IMR-90 (cell line): ENCODE measurements around the gene ZFAND6. TPM values are rescaled to one million over a fixed set of nuclear protein-coding genes. Genes with fewer than 3 reads are reported as not detected.
A peak's percentile ranks its signal among the peaks of the same experiment; 100 is the strongest.

Experiments
- ATAC-seq: fragments of 200-7000 bp; cut with Tn5 transposase; 2 replicates; pipeline ENCODE4 v1.9.1; 2020; ENCODE audit warnings: low read depth, mild to moderate bottlenecking, moderate library complexity
- BruUV-seq: library from RNA; stranded (reverse); fragments of 400-500 nt; replicated peaks from 2 replicates; lab custom pipeline; 2021; lab: Mats Ljungman, UMichigan
- CTCF ChIA-PET: fragments of 300-600 bp; formaldehyde crosslinking; extraction: SDS; loops from one replicate; lab custom pipeline; 2021; ENCODE audit warnings: antibody characterized with exemption; lab: Yijun Ruan, JAX
- POLR2A ChIA-PET: fragments of 300-600 bp; sonication (Branson Sonifier 250); formaldehyde crosslinking; loops from one replicate; lab custom pipeline; 2022; ENCODE audit warnings: antibody characterized with exemption; ENCODE audit not compliant: unreplicated experiment; lab: Charles Lee
- DNase-seq: peaks from one replicate; pipeline ENCODE4 v3.0.0; 2013
- H2AFZ ChIP-seq: replicated peaks from 2 replicates; pipeline ENCODE3; 2013; ENCODE audit warnings: low read length, mild to moderate bottlenecking; ENCODE audit not compliant: poor library complexity
- H2AK5ac ChIP-seq: 2 replicates; pipeline ENCODE4 v1.6.1; 2013; ENCODE audit warnings: low read depth, low read length, inconsistent platforms
- H2AK9ac ChIP-seq: replicated peaks from 2 replicates; pipeline ENCODE3; 2013; ENCODE audit warnings: mild to moderate bottlenecking, low read depth, low read length, moderate library complexity; ENCODE audit not compliant: poor library complexity
- H2BK120ac ChIP-seq: 2 replicates; pipeline ENCODE4 v1.6.1; 2013; ENCODE audit warnings: low read depth, low read length, inconsistent platforms
- H2BK15ac ChIP-seq: 3 replicates; pipeline ENCODE4 v1.6.1; 2013; ENCODE audit warnings: low read depth, low read length, inconsistent platforms
- H2BK20ac ChIP-seq: 2 replicates; pipeline ENCODE4 v1.6.1; 2013; ENCODE audit warnings: low read depth, mild to moderate bottlenecking, inconsistent platforms, low read length, moderate library complexity
- H2BK5ac ChIP-seq: 2 replicates; pipeline ENCODE4 v1.6.1; 2013; ENCODE audit warnings: mild to moderate bottlenecking, low read depth, low read length, inconsistent platforms; ENCODE audit not compliant: poor library complexity, severe bottlenecking
- H3K14ac ChIP-seq: replicated peaks from 2 replicates; pipeline ENCODE4 v1.6.1; 2013; ENCODE audit warnings: low read depth, low read length, inconsistent platforms
- H3K18ac ChIP-seq: 2 replicates; pipeline ENCODE4 v1.6.1; 2013; ENCODE audit warnings: low read depth, low read length, control low read depth
- H3K23ac ChIP-seq: 2 replicates; pipeline ENCODE4 v1.6.1; 2013; ENCODE audit warnings: low read depth, low read length, inconsistent platforms
- H3K27ac ChIP-seq: 2 replicates; pipeline ENCODE4 v1.5.1; 2013; ENCODE audit warnings: mild to moderate bottlenecking, control low read depth, low read length; ENCODE audit not compliant: insufficient read depth
- H3K27me3 ChIP-seq: 2 replicates; pipeline ENCODE4 v1.6.1; 2013; ENCODE audit warnings: low read length; ENCODE audit not compliant: control insufficient read depth, insufficient read depth
- H3K36me3 ChIP-seq: 2 replicates; pipeline ENCODE4 v1.6.1; 2013; ENCODE audit warnings: low read length, mixed read lengths; ENCODE audit not compliant: control insufficient read depth, insufficient read depth
- H3K4ac ChIP-seq: 2 replicates; pipeline ENCODE4 v1.6.1; 2013; ENCODE audit warnings: low read depth, low read length, inconsistent platforms
- H3K4me1 ChIP-seq: 2 replicates; pipeline ENCODE4 v1.6.1; 2013; ENCODE audit warnings: low read length, mixed read lengths; ENCODE audit not compliant: control insufficient read depth, insufficient read depth
- H3K4me2 ChIP-seq: 2 replicates; pipeline ENCODE4 v1.6.1; 2013; ENCODE audit warnings: low read depth, mild to moderate bottlenecking, control low read depth, low read length, moderate library complexity
- H3K4me3 ChIP-seq: 2 replicates; pipeline ENCODE4 v1.5.1; 2013; ENCODE audit warnings: low read depth, mild to moderate bottlenecking, control low read depth, low read length, moderate library complexity; ENCODE audit not compliant: insufficient read depth
- H3K56ac ChIP-seq: 2 replicates; pipeline ENCODE4 v1.6.1; 2013; ENCODE audit warnings: low read length, inconsistent platforms; ENCODE audit not compliant: insufficient read depth; ENCODE audit errors: extremely low read depth
- H3K79me1 ChIP-seq, 2 experiments: 2 replicates each; pipeline ENCODE4 v1.6.1; 2013; ENCODE audit warnings: low read length in 2 of 2, inconsistent platforms in 1 of 2, low read depth in 1 of 2
- H3K9ac ChIP-seq: 2 replicates; pipeline ENCODE4 v1.6.1; 2013; ENCODE audit warnings: low read depth, low read length, control low read depth
- H3K9me1 ChIP-seq: 2 replicates; pipeline ENCODE4 v1.6.1; 2013; ENCODE audit warnings: low read length, inconsistent platforms; ENCODE audit not compliant: insufficient read depth
- H3K9me3 ChIP-seq: 2 replicates; pipeline ENCODE4 v1.6.1; 2013; ENCODE audit warnings: low read length; ENCODE audit not compliant: control insufficient read depth, insufficient read depth
- H4K20me1 ChIP-seq: 2 replicates; pipeline ENCODE4 v1.6.1; 2013; ENCODE audit warnings: low read length, inconsistent platforms; ENCODE audit not compliant: insufficient read depth
- H4K5ac ChIP-seq: 2 replicates; pipeline ENCODE4 v1.6.1; 2013; ENCODE audit warnings: mild to moderate bottlenecking, low read depth, low read length, control low read depth
- H4K8ac ChIP-seq, 2 experiments: 2 replicates each; pipeline ENCODE4 v1.6.1; 2013; ENCODE audit warnings: low read depth in 2 of 2, low read length in 2 of 2, control low read depth in 1 of 2, inconsistent platforms in 1 of 2
- H4K91ac ChIP-seq: 2 replicates; pipeline ENCODE4 v1.6.1; 2013; ENCODE audit warnings: low read depth, low read length, inconsistent platforms; ENCODE audit not compliant: insufficient read depth
- BHLHE40 ChIP-seq: fragments of 150-350 bp; IDR thresholded peaks from 2 replicates; pipeline ENCODE4 v1.6.1; 2016; ENCODE audit warnings: mild to moderate bottlenecking, low read depth, low read length
- CEBPB ChIP-seq: IDR thresholded peaks from 2 replicates; pipeline ENCODE4 v1.6.1; 2012; ENCODE audit warnings: low read depth, low read length, improper control_type of control experiment
- RAD21 ChIP-seq: IDR thresholded peaks from 2 replicates; pipeline ENCODE4 v1.6.1; 2012; ENCODE audit warnings: low read length, improper control_type of control experiment
- USF2 ChIP-seq: fragments of 150-350 bp; IDR thresholded peaks from 2 replicates; pipeline ENCODE4 v1.6.1; 2017; ENCODE audit warnings: mild to moderate bottlenecking, antibody characterized with exemption, low read length, low read depth
- WGBS, 2 experiments: methylation state at CpG; one replicate each; pipeline versions ENCODE4 v1.1.5 to v1.1.7; 2013; ENCODE audit warnings: missing lambda C conversion rate in 2 of 2; ENCODE audit not compliant: insufficient read length in 1 of 2; ENCODE audit errors: extremely low coverage in 2 of 2; 5-methylcytosine and 5-hydroxymethylcytosine counted together
- dilution Hi-C: fragments of 300-500 bp; cut with HindIII; formaldehyde crosslinking; loops from one replicate; pipeline ENCODE4 v1.14.3; 2018; ENCODE audit warnings: low sequenced_read_pairs; ENCODE audit not compliant: unreplicated experiment
- in situ Hi-C: fragments of 300-500 bp; cut with MboI; formaldehyde crosslinking; loops from 3 replicates; pipeline ENCODE4 v1.14.3; 2019; ENCODE audit warnings: low sequenced_read_pairs, inconsistent platforms, mixed read lengths
- intact Hi-C: fragments of 100-400 bp; cut with micrococcal nuclease; formaldehyde crosslinking; loops from 2 replicates; pipeline ENCODE4 v1.10.0; 2022
- polyA plus RNA-seq, 3 experiments: library from polyadenylated mRNA; depleted of rRNA; stranded (reverse); fragments of >200 nt; gene quantifications; 2 replicates each; pipeline ENCODE4 v1.2.3, GENCODE V29; 2012; ENCODE audit warnings: low replicate concordance in 1 of 3
- total RNA-seq: library from RNA; depleted of rRNA; stranded (reverse); fragments of >200 nt; gene quantifications from 2 replicates; pipeline ENCODE4 v1.2.3, GENCODE V29; 2012
- TF ChIP-seq, protein P1 (sequence below): conservative IDR thresholded peaks from 2 replicates; pipeline ENCODE4 v1.5.1; 2012; ENCODE audit warnings: mild to moderate bottlenecking, low read depth, low read length, improper control_type of control experiment
- TF ChIP-seq, protein P2 (sequence below): fragments of 150-350 bp; IDR thresholded peaks from 2 replicates; pipeline ENCODE4 v1.6.1; 2016; ENCODE audit warnings: low read depth, mild to moderate bottlenecking, low read length, moderate library complexity, borderline replicate concordance

ZFAND6 gene
- total and polyA plus RNA-seq, 2 of the 4 experiments (the other 2 are of a cell fraction), result 77.5 to 96.4 TPM

- peaks cover 3% of the 10 kb centered on the region; the same call in 1 of the 2 replicates for H3K4me1 ChIP-seq
- dilution Hi-C loops (no loop called here), intact Hi-C loops (loop anchor here (10.0 kb wide), 1 partner anchor 174 kb away; no protein-coding TSS in a partner anchor), in situ Hi-C loops (no loop called here)
- H3K14ac ChIP-seq, result 0 out of 2 replicates have a peak overlapping the region, but pooled peaks have one; percentile 15
- no peak overlapping the region for H2BK20ac ChIP-seq
- ChIA-PET POLR2A (interaction anchor here (0.6 kb wide), 2 partner anchors 16 to 188 kb away, joined by 3 read pairs; no protein-coding TSS in a partner anchor), CTCF (interaction anchor here (1.1 to 1.2 kb wide), 3 partner anchors 12 to 184 kb away, joined by 3 read pairs; no protein-coding TSS in a partner anchor)
- H2BK5ac ChIP-seq, result peak overlapping the region; percentile 14
- no TSS peak for BruUV-seq
- H4K91ac ChIP-seq, result no peak overlapping the region
- peak overlapping the region; percentile 86 for H2AFZ ChIP-seq
- H3K4ac ChIP-seq, result no peak overlapping the region
- H3K27me3 ChIP-seq, result no peaks in the 10 kb centered on the region; the same call in 1 of the 2 replicates
- H3K9me1 ChIP-seq, result no peaks in the 10 kb centered on the region
- peak overlapping the region; percentile 61 for H3K27ac ChIP-seq
- H3K4me2 ChIP-seq, result peak overlapping the region; percentile 90
- WGBS, 2 experiments, result 7% methylated on average over 3 of the region's 26 CpGs; no CpG with 5 or more reads in 1 of the 2 experiments
- H4K5ac ChIP-seq, result no peak overlapping the region
- peak overlapping the region; percentile 84 for H2AK9ac ChIP-seq
- H2AK5ac ChIP-seq, result no peak overlapping the region
- no peak overlapping the region for H3K56ac ChIP-seq
- ATAC-seq (no peak; the same call in 1 of the 2 replicates), DNase-seq (peak; percentile 58)
- H3K23ac ChIP-seq, result peak overlapping the region; percentile 64
- peaks cover 0 to 21% of the 10 kb centered on the region in 2 experiments; a peak in 2 of 4 replicates for H3K79me1 ChIP-seq
- H4K8ac ChIP-seq, result no peak overlapping the region
- no peaks in the 10 kb centered on the region for H3K36me3 ChIP-seq
- peak overlapping the region; percentile 63 for H3K9ac ChIP-seq
- H3K9me3 ChIP-seq, result no peaks in the 10 kb centered on the region
- peak; percentile 7; the same call in 1 of the 2 replicates for TF ChIP-seq CEBPB
- TF ChIP-seq, protein P1, sequence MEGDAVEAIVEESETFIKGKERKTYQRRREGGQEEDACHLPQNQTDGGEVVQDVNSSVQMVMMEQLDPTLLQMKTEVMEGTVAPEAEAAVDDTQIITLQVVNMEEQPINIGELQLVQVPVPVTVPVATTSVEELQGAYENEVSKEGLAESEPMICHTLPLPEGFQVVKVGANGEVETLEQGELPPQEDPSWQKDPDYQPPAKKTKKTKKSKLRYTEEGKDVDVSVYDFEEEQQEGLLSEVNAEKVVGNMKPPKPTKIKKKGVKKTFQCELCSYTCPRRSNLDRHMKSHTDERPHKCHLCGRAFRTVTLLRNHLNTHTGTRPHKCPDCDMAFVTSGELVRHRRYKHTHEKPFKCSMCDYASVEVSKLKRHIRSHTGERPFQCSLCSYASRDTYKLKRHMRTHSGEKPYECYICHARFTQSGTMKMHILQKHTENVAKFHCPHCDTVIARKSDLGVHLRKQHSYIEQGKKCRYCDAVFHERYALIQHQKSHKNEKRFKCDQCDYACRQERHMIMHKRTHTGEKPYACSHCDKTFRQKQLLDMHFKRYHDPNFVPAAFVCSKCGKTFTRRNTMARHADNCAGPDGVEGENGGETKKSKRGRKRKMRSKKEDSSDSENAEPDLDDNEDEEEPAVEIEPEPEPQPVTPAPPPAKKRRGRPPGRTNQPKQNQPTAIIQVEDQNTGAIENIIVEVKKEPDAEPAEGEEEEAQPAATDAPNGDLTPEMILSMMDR, result peak; percentile 16; the same call in 1 of the 2 replicates
- no peak for TF ChIP-seq RAD21
- TF ChIP-seq USF2, result 0 out of 2 replicates have a peak, but pooled peaks have one; percentile 22
- TF ChIP-seq, protein P2, sequence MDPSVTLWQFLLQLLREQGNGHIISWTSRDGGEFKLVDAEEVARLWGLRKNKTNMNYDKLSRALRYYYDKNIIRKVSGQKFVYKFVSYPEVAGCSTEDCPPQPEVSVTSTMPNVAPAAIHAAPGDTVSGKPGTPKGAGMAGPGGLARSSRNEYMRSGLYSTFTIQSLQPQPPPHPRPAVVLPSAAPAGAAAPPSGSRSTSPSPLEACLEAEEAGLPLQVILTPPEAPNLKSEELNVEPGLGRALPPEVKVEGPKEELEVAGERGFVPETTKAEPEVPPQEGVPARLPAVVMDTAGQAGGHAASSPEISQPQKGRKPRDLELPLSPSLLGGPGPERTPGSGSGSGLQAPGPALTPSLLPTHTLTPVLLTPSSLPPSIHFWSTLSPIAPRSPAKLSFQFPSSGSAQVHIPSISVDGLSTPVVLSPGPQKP, result no peak
- TF ChIP-seq BHLHE40, result 0 out of 2 replicates have a peak, but pooled peaks have one; percentile 33
- no peak overlapping the region for H2BK15ac ChIP-seq
- no peak overlapping the region for H2BK120ac ChIP-seq
- peak overlapping the region; percentile 77 for H3K4me3 ChIP-seq
- peaks cover 11% of the 10 kb centered on the region; the same call in 1 of the 2 replicates for H4K20me1 ChIP-seq
- no peak overlapping the region for H3K18ac ChIP-seq
Observed at GRCh38 chr15:80060356-80061006, 1.0 kb downstream of the ZFAND6 start.
